Neutrophil (primary cell): ENCODE results near the gene CACNA2D3.

Source experiments
- H3K27ac ChIP-seq: fragments of 200-600 bp; sonication (generic); 2 replicates; pipeline ENCODE4 v1.5.1; 2016; ENCODE audit warnings: mild to moderate bottlenecking, moderate library complexity
- H3K27me3 ChIP-seq: fragments of 200-600 bp; sonication (generic); 2 replicates; pipeline ENCODE4 v1.6.0; 2016; ENCODE audit warnings: mild to moderate bottlenecking
- H3K36me3 ChIP-seq: fragments of 200-600 bp; sonication (generic); 2 replicates; pipeline ENCODE4 v1.5.1; 2017
- H3K4me1 ChIP-seq, 2 experiments: fragments of 200-600 bp in 1 of 2; sonication (generic) in 1 of 2; 1 replicate in 1 of 2; 2 replicates in 1 of 2; pipeline versions ENCODE4 v1.5.1 to v1.6.1; 2013 to 2016; ENCODE audit warnings: low read depth in 1 of 2, low read length in 1 of 2, mild to moderate bottlenecking in 1 of 2, moderate library complexity in 1 of 2; ENCODE audit not compliant: control insufficient read depth in 1 of 2, insufficient read depth in 1 of 2
- H3K4me3 ChIP-seq, 2 experiments: fragments of 200-600 bp in 1 of 2; sonication (generic) in 1 of 2; 1 replicate in 1 of 2; 2 replicates in 1 of 2; pipeline ENCODE4 v1.5.1; 2013 to 2016; ENCODE audit warnings: low read depth in 1 of 2, low read length in 1 of 2, mild to moderate bottlenecking in 1 of 2, moderate library complexity in 1 of 2
- H3K9me3 ChIP-seq: fragments of 200-600 bp; sonication (generic); 2 replicates; pipeline ENCODE4 v1.5.1; 2016
- TF ChIP-seq, protein P1 (sequence below): fragments of 200-600 bp; sonication (generic); IDR thresholded peaks from 2 replicates; pipeline ENCODE4 v1.5.1; 2016; ENCODE audit warnings: antibody characterized with exemption

Gene CACNA2D3

DNA sequence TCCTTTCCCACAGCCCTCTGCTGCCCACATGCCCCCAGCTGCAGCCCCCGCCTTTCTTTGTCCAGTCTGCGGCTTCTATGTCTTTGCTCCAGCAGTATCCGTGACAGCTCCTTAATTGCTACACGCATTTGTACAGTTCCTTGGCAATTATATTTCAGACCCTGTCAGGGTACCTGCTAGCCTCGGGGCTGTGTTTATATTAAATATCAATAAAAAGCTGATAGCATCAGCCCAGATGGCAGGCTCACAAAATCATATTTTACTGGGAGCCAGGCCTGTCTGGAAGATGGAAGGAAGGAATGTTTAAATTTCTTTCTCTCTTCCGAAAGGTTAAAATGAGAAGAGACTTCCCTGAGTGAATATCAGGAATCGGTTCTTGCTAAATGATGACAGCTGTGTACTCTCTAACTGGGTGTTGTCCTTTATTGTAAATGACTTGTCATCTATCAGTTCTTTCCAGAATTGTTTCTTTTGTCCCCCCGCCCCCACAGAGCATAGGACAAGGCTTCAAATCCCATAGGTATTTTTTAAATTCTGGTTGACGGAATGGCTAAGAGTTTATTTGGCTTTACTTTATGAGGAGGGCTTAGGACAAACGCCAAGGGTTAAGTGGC lies 427.4 kb downstream of the CACNA2D3 start:
- Histone ChIP-seq H3K36me3 (no peaks in the 10 kb centered on the region), H3K4me1 (no peaks in the 10 kb centered on the region), H3K4me3 (no peak overlapping the region), H3K27ac (no peak overlapping the region), H3K9me3 (no peaks in the 10 kb centered on the region), H3K27me3 (no peaks in the 10 kb centered on the region)
- TF ChIP-seq, protein P1, sequence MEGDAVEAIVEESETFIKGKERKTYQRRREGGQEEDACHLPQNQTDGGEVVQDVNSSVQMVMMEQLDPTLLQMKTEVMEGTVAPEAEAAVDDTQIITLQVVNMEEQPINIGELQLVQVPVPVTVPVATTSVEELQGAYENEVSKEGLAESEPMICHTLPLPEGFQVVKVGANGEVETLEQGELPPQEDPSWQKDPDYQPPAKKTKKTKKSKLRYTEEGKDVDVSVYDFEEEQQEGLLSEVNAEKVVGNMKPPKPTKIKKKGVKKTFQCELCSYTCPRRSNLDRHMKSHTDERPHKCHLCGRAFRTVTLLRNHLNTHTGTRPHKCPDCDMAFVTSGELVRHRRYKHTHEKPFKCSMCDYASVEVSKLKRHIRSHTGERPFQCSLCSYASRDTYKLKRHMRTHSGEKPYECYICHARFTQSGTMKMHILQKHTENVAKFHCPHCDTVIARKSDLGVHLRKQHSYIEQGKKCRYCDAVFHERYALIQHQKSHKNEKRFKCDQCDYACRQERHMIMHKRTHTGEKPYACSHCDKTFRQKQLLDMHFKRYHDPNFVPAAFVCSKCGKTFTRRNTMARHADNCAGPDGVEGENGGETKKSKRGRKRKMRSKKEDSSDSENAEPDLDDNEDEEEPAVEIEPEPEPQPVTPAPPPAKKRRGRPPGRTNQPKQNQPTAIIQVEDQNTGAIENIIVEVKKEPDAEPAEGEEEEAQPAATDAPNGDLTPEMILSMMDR, result no peak

DNA sequence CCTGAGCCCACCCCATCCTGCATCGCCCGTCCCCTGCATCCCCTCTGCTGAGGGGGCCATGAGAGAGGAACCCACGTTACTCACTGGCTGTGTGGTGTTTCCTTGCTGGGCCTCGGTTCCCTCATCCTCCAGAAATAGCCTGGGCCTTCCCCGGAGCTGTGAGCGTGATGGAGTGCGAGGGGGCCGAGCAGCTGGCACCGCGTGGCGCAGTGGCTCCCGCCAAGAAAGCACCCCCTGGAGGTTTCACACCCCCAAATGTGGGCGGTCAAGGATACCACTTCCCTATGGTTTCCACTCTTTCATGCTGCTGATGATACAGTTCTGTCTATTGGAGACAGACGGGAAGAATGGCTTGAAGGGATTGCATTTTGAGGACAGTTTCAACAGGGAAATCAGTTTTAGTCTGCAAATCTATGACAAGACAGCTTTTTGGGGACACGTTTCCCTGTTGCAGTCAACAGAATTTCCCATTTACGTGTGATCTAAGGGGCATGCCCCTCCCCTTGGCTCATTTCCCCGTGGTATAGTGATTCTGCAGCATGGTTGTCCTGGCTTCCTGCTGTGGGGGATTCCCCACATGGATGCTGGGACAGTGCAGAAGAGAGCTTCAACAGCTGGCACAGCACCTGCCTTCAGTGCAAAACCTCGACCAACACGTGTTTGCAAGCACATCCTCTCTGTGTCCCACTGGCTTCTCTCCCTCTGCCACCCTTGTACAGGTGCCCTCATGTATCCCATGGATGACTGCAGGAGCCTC lies 428.0 kb downstream of the CACNA2D3 start:
- H3K4me1 ChIP-seq, result no peaks in the 10 kb centered on the region

DNA sequence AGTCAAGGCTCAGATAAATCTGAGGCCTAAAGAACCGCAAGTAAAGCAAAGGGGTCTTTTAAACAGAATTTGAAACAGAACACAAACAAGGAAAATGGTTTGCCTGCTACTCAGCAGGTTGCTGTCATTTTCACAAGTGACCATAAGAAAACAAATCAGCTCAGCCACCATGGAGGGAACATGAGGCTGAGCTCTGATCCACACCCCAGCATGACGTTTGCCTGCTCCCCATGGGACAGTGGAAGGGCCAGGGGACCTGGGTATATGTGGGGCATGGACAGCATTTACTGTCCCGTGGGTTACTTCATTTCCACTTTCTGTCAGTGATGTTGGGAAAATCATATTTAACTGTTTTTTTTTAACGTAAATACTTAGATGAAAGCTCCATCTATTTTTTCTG lies 434.3 kb downstream of the CACNA2D3 start:
- TF ChIP-seq, protein P1, result no peak
- Histone ChIP-seq H3K4me1 (no peaks in the 10 kb centered on the region), H3K27ac (no peak overlapping the region), H3K4me3 (no peak overlapping the region), H3K36me3 (no peaks in the 10 kb centered on the region), H3K27me3 (no peaks in the 10 kb centered on the region), H3K9me3 (no peaks in the 10 kb centered on the region)

More for the DNA sequence above, 428.0 kb downstream of the CACNA2D3 start:
- TF ChIP-seq, protein P1, result no peak
- Histone ChIP-seq H3K27me3 (no peaks in the 10 kb centered on the region), H3K9me3 (no peaks in the 10 kb centered on the region), H3K4me3 (no peak overlapping the region), H3K27ac (no peak overlapping the region), H3K36me3 (no peaks in the 10 kb centered on the region)

DNA sequence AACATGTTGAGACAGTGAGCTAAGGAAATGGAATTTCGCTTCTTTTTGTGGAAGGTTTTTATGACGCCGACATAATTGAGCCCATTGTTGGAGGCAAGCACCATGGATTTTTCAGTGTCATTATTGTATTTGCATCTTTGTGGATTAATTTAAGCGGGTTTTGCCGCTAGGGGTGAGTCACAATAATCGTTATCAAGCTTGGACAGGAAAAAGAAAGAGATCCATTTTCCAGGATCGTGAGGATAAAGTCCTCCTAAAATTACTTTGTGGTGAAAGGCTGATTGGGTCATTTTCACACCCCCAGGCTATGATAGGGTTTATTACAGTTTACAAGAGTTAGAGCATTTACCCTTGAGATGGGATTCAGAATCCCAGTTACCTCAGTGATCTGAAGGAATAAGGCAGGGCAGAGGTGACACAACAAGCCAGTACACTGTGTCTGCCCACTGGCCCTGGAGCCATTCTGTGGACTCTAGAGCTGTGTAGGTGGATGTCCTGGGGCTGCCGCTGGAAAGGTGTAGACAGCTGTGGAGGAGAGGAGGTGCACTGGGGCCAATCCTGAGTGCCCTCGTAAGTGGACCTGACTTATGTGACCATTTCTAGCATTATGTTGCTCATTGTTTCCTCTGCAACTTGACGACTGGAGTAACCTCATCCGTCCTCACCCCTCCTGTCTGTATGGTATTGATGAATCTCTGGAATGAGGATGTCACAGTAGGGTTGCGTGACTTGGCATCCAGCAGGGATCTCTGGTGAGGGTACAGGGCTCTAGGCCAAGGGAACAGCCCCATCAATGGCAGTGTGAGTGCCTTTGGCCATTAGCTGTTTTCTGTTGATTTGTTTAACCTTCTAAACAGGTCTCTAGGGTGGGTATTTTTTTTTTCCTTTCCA lies 435.4 kb downstream of the CACNA2D3 start:
- Histone ChIP-seq H3K4me3 (no peak overlapping the region), H3K36me3 (no peaks in the 10 kb centered on the region), H3K27me3 (no peaks in the 10 kb centered on the region), H3K27ac (no peak overlapping the region), H3K9me3 (no peaks in the 10 kb centered on the region), H3K4me1 (no peaks in the 10 kb centered on the region)
- TF ChIP-seq, protein P1, result no peak

DNA sequence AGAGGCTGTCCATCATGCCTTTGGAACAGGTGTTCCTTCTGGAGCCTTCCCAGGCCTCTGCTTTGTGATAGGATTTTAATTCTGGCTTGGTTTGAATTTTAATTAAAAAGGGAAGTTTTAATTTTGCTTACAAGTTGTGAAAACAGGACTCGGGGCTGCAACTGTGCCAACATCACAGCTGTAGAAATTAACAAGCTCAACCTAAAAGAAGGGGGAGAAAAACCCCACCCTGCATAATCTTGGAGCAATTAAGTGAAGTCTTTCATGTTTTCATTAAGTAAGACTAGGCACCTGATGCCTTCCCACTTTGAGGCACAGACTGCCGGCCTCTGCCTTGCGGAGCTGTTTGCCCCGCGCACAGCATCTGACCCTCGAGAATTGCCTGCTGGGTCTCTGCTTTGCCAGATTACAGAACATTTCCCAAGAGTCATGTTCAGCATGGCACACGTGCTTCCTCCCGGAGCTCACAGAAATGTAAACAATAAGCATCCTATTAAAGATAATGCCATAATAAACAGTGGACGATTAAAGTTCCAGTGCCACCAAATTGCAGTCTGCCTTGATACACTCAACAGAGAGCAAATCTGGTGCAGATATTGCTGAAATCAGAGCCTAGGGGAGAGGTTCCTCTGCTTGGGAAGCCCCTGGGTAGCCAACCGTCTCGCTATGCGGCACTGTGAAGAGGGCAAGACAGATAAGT lies 441.3 kb downstream of the CACNA2D3 start:
- no peak overlapping the region for H3K4me3 ChIP-seq
- no peak overlapping the region for H3K27ac ChIP-seq
- H3K4me1 ChIP-seq, result no peaks in the 10 kb centered on the region
- TF ChIP-seq, protein P1, result no peak
- no peaks in the 10 kb centered on the region for H3K27me3 ChIP-seq
- H3K9me3 ChIP-seq, result no peaks in the 10 kb centered on the region
- no peaks in the 10 kb centered on the region for H3K36me3 ChIP-seq
